ENCODE results near the gene RALGAPA2.

GRCh38 chr20:20525214-20525613, 187.2 kb downstream of the RALGAPA2 start:
- no peak for TF ChIP-seq CTCF (conservative IDR thresholded peaks at IDR 0.05; ENCODE audit: low read depth in 2 of 2)
- no peak for TF ChIP-seq REST (IDR thresholded peaks at IDR 0.05; ENCODE audit: unreplicated experiment)
- no peak for TF ChIP-seq CREB1 (CRISPR knock-in tag; IDR thresholded peaks at IDR 0.05; ENCODE audit: low read depth)
- no peak for TF ChIP-seq EZH2 (IDR thresholded peaks at IDR 0.05; ENCODE audit: low read depth, unreplicated experiment)
